SH-SY5Y (cell line): ENCODE results near the gene TERT.

Experiments used
- GATA2 ChIP-seq: IDR thresholded peaks from 2 replicates; pipeline ENCODE4 v1.6.1; 2011; ENCODE audit warnings: mild to moderate bottlenecking, low read depth, low read length
- GATA3 ChIP-seq: IDR thresholded peaks from 2 replicates; pipeline ENCODE4 v1.6.1; 2011; ENCODE audit warnings: low read depth, mild to moderate bottlenecking, low read length, moderate library complexity

GRCh38 chr5:1247811-1248210, 47.1 kb downstream of the TERT start:
- TF ChIP-seq GATA2 (no peak), GATA3 (no peak)
